Chondrocyte (in vitro differentiated cells): Measurements from ENCODE around the gene ST8SIA3. TPM values are rescaled to one million over a fixed set of nuclear protein-coding genes. Genes with fewer than 3 reads are reported as not detected.

Experiments used
- DNase-seq: peaks from one replicate; pipeline ENCODE4 v3.0.0; 2021; ENCODE audit warnings: mixed read lengths, low spot score
- H3K27ac Mint-ChIP-seq: one replicate; pipeline ENCODE4 v1.8.0; 2021; ENCODE audit warnings: mild to moderate bottlenecking, moderate library complexity, mixed read lengths; ENCODE audit not compliant: unreplicated experiment
- H3K27me3 Mint-ChIP-seq: 2 replicates; pipeline ENCODE4 v1.8.0; 2021; ENCODE audit warnings: low read depth, mixed read lengths
- H3K36me3 Mint-ChIP-seq: 2 replicates; pipeline ENCODE4 v1.8.0; 2021; ENCODE audit warnings: low read depth, mixed read lengths
- H3K4me1 Mint-ChIP-seq: 2 replicates; pipeline ENCODE4 v1.8.0; 2021; ENCODE audit warnings: low read depth, mild to moderate bottlenecking, mixed read lengths
- H3K4me3 Mint-ChIP-seq: one replicate; pipeline ENCODE4 v1.8.0; 2021; ENCODE audit warnings: mild to moderate bottlenecking, moderate library complexity, mixed read lengths; ENCODE audit not compliant: unreplicated experiment
- H3K9me3 Mint-ChIP-seq: 2 replicates; pipeline ENCODE4 v1.8.0; 2021; ENCODE audit warnings: low read depth, mixed read lengths
- CTCF ChIP-seq: fragments of 200-600 bp; sonication (generic); IDR thresholded peaks from 2 replicates; pipeline ENCODE4 v1.5.0; 2021; ENCODE audit warnings: antibody characterized with exemption, mild to moderate bottlenecking, moderate library complexity
- total RNA-seq: library from RNA; stranded (reverse); gene quantifications from 3 replicates; pipeline ENCODE4 v1.2.1, GENCODE V29; 2021

The ST8SIA3 gene
- total RNA-seq, 1 donor from 2014 or later: not detected

GRCh38 chr18:57362714-57363113 is 10.4 kb downstream of the ST8SIA3 start:
- H3K27ac Mint-ChIP-seq: no peak overlapping the region
- H3K27me3 Mint-ChIP-seq: peaks cover 8% of the 10 kb centered on the region
- no peaks in the 10 kb centered on the region for H3K9me3 Mint-ChIP-seq
- no peak overlapping the region for H3K4me3 Mint-ChIP-seq
- no peaks in the 10 kb centered on the region for H3K4me1 Mint-ChIP-seq
- DNase-seq: no peak
- TF ChIP-seq CTCF: no peak
- no peaks in the 10 kb centered on the region for H3K36me3 Mint-ChIP-seq

GRCh38 chr18:57364460-57364859 is 12.1 kb downstream of the ST8SIA3 start:
- no peak for TF ChIP-seq CTCF
- no peaks in the 10 kb centered on the region for H3K36me3 Mint-ChIP-seq
- H3K27me3 Mint-ChIP-seq: peaks cover 8% of the 10 kb centered on the region

GRCh38 chr18:57366528-57367081 is 14.2 kb downstream of the ST8SIA3 start:
- TF ChIP-seq CTCF: no peak
- Mint-ChIP-seq H3K36me3 (no peaks in the 10 kb centered on the region), H3K4me3 (no peak overlapping the region), H3K4me1 (no peaks in the 10 kb centered on the region), H3K27ac (no peak overlapping the region), H3K9me3 (no peaks in the 10 kb centered on the region), H3K27me3 (peaks cover 9% of the 10 kb centered on the region)
- DNase-seq: no peak

More at GRCh38 chr18:57364460-57364859, 12.1 kb downstream of the ST8SIA3 start:
- Mint-ChIP-seq H3K27ac (no peak overlapping the region), H3K4me3 (no peak overlapping the region), H3K9me3 (no peaks in the 10 kb centered on the region), H3K4me1 (no peaks in the 10 kb centered on the region)
- no peak for DNase-seq

- H3K9me3 Mint-ChIP-seq: no peaks in the 10 kb centered on the region
- no peaks in the 10 kb centered on the region for H3K36me3 Mint-ChIP-seq
- peaks cover 13% of the 10 kb centered on the region for H3K27me3 Mint-ChIP-seq
- TF ChIP-seq CTCF: no peak
- H3K27ac Mint-ChIP-seq: no peak overlapping the region
- no peak for DNase-seq
- no peaks in the 10 kb centered on the region for H3K4me1 Mint-ChIP-seq
- H3K4me3 Mint-ChIP-seq: no peak overlapping the region
These were observed 20.1 kb downstream of the ST8SIA3 start for GRCh38 chr18:57372444-57372843.

GRCh38 chr18:57373017-57373416 is 20.7 kb downstream of the ST8SIA3 start:
- Mint-ChIP-seq H3K36me3 (no peaks in the 10 kb centered on the region), H3K4me3 (no peak overlapping the region), H3K9me3 (no peaks in the 10 kb centered on the region), H3K27ac (no peak overlapping the region), H3K27me3 (peaks cover 15% of the 10 kb centered on the region), H3K4me1 (no peaks in the 10 kb centered on the region)
- DNase-seq: no peak
- no peak for TF ChIP-seq CTCF
